ENCODE results near the gene ZFAND3. TPM values are rescaled to one million over a fixed set of nuclear protein-coding genes. Genes with fewer than 3 reads are reported as not detected.

ZFAND3 gene
- total and polyA plus RNA-seq, 12 donors = 21.4 to 163 (median 46.3) TPM

DNA sequence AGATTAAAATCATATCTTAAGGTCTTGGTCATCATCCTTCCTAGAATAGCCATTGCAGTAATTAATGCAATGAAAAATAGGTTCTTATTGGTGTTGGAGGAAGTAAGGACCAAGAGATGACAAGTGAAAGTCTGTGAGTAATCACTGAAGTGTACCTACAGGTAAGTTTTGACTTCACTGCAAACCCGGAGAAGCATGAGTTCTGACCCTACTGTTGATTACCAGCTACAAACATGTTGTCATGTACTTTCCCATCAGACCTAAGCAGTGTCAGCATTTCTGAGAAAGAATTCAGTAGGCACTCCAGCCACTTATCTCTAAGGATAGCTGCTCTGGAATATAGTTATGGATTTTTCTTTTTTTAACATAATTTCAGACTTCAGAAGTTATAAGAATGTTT lies 280.9 kb downstream of the ZFAND3 start:
- no peak for DNase-seq
- whole genome bisulfite sequencing, 4 donors = 82 to 95% (median 90%) methylated on average over 1 of the region's 1 CpG
- no peaks in the 10 kb centered on the region for H3K9me3 ChIP-seq (replicated peaks in 1 of 3)
- H3K4me1 ChIP-seq (replicated peaks in 1 of 2) = no peaks in the 10 kb centered on the region
- peaks cover 0 to 3% of the 10 kb centered on the region in 2 donors for H3K36me3 ChIP-seq (replicated peaks in 1 of 2)
- intact Hi-C loops (cut with DNase I) = no loop called here
- TF ChIP-seq POLR2A (IDR thresholded peaks at IDR 0.05) = no peak
- TF ChIP-seq, protein P1, sequence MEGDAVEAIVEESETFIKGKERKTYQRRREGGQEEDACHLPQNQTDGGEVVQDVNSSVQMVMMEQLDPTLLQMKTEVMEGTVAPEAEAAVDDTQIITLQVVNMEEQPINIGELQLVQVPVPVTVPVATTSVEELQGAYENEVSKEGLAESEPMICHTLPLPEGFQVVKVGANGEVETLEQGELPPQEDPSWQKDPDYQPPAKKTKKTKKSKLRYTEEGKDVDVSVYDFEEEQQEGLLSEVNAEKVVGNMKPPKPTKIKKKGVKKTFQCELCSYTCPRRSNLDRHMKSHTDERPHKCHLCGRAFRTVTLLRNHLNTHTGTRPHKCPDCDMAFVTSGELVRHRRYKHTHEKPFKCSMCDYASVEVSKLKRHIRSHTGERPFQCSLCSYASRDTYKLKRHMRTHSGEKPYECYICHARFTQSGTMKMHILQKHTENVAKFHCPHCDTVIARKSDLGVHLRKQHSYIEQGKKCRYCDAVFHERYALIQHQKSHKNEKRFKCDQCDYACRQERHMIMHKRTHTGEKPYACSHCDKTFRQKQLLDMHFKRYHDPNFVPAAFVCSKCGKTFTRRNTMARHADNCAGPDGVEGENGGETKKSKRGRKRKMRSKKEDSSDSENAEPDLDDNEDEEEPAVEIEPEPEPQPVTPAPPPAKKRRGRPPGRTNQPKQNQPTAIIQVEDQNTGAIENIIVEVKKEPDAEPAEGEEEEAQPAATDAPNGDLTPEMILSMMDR (IDR thresholded peaks at IDR 0.05) = no peak
- H3K27ac ChIP-seq = no peak overlapping the region
- H3K4me3 ChIP-seq = no peak overlapping the region
- no peaks in the 10 kb centered on the region for H3K27me3 ChIP-seq

DNA sequence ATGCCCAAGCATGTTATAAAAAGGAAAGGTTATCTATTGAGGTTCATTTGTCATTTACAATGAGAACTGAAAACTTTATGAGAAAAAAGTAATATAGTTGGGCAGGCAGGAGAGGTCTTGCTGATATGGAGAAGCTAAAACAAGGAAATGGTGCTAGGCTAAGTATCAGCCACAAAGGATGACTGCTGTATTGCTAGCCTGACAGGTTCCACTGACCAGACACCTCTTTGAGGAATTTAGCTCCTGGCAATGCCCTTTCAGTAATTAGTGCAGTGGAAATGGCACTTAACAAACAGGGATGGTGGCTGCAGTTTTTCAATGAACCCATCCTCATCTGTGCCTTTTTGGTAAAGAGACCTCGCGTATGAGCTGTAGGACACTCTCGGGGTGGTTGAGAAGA lies 284.4 kb downstream of the ZFAND3 start:
- no peaks in the 10 kb centered on the region for H3K4me1 ChIP-seq (replicated peaks in 1 of 2)
- no peaks in the 10 kb centered on the region for H3K27me3 ChIP-seq
- no peak overlapping the region for H3K4me3 ChIP-seq
- no peak for DNase-seq
- no peak overlapping the region for H3K27ac ChIP-seq
- 90 to 98% (median 93%) methylated on average over 3 of the region's 3 CpGs for WGBS, 4 donors
- no peaks in the 10 kb centered on the region for H3K9me3 ChIP-seq (replicated peaks in 1 of 3)
- H3K36me3 ChIP-seq (replicated peaks in 1 of 2) = peaks cover 0 to 3% of the 10 kb centered on the region in 2 donors
- intact Hi-C loops (cut with DNase I) = no loop called here
- TF ChIP-seq POLR2A (IDR thresholded peaks at IDR 0.05) = no peak
- TF ChIP-seq, protein P1 (IDR thresholded peaks at IDR 0.05) = no peak

DNA sequence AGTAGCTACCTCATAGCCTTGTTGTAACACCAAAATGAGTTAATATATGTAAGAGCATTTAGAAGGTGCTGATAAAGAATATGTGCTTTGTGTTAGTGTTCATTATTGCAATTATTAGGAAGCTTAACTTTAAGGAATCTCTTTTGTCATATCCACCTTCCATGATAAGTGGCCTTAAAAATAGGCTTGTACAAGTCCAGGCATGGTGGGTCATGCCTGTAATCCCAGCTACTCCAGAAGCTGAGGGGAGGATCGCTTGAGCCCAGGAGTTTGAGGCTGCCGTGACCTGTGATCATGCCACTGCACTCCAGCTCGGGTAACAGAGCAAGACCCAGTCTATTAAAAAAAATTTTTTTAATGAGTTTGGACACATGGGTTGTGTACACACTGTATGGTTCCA lies 285.5 kb downstream of the ZFAND3 start:
- TF ChIP-seq POLR2A (IDR thresholded peaks at IDR 0.05) = no peak
- TF ChIP-seq, protein P1 (IDR thresholded peaks at IDR 0.05) = no peak
- Histone ChIP-seq H3K27ac (no peak overlapping the region), H3K9me3 (replicated peaks in 1 of 3) (no peaks in the 10 kb centered on the region), H3K27me3 (no peaks in the 10 kb centered on the region), H3K4me3 (no peak overlapping the region), H3K4me1 (replicated peaks in 1 of 2) (peaks cover 0 to 2% of the 10 kb centered on the region in 2 donors), H3K36me3 (replicated peaks in 1 of 2) (peaks cover 0 to 3% of the 10 kb centered on the region in 2 donors)
- no peak for DNase-seq
- intact Hi-C loops (cut with DNase I) = no loop called here
- 98 to 100% (median 99%) methylated on average over 3 of the region's 3 CpGs for WGBS, 4 donors

DNA sequence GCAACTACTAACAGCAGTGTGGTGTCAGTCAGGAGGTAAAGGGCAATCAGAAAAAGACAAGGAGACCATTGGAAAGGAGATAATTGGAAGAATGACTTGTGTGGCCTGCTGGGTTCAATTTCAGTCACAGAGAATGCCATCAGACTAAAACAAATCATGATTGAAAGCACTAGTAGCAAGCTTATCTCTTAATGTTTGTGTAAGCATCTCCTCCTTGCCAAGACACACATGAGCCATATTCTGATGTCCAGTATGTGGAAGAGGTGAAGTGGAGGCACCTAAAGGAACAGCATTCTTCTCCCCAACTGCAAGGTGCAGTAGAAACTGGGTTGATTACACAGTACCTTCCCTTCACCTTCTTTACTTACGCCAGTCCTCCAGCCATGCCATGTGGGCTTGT lies 287.5 kb downstream of the ZFAND3 start:
- H3K9me3 ChIP-seq (replicated peaks in 1 of 3) = no peaks in the 10 kb centered on the region
- intact Hi-C loops (cut with DNase I) = no loop called here
- H3K4me1 ChIP-seq (replicated peaks in 1 of 2) = peaks cover 0 to 12% of the 10 kb centered on the region in 2 donors
- WGBS, 4 donors = 96 to 100% (median 99%) methylated on average over 1 of the region's 1 CpG
- no peaks in the 10 kb centered on the region for H3K27me3 ChIP-seq
- no peak overlapping the region for H3K4me3 ChIP-seq
- TF ChIP-seq POLR2A (IDR thresholded peaks at IDR 0.05) = no peak
- TF ChIP-seq, protein P1 (IDR thresholded peaks at IDR 0.05) = no peak
- no peak overlapping the region for H3K27ac ChIP-seq
- no peaks in the 10 kb centered on the region for H3K36me3 ChIP-seq (replicated peaks in 1 of 2)
- DNase-seq = no peak

Measured in adrenal gland (tissue), 12 donors.